HG02943 (cell line): Measurements from ENCODE around the gene VSTM2L.

Experiments used
- ATAC-seq: cut with Tn5 transposase; IDR thresholded peaks from one replicate; pipeline ENCODE4 v1.9.1; 2021; ENCODE audit warnings: mild to moderate bottlenecking, low read depth, moderate library complexity; ENCODE audit not compliant: unreplicated experiment

Gene VSTM2L

GRCh38 chr20:37898233-37899104, 4.5 kb upstream of the VSTM2L start:
- no peak for ATAC-seq

DNA sequence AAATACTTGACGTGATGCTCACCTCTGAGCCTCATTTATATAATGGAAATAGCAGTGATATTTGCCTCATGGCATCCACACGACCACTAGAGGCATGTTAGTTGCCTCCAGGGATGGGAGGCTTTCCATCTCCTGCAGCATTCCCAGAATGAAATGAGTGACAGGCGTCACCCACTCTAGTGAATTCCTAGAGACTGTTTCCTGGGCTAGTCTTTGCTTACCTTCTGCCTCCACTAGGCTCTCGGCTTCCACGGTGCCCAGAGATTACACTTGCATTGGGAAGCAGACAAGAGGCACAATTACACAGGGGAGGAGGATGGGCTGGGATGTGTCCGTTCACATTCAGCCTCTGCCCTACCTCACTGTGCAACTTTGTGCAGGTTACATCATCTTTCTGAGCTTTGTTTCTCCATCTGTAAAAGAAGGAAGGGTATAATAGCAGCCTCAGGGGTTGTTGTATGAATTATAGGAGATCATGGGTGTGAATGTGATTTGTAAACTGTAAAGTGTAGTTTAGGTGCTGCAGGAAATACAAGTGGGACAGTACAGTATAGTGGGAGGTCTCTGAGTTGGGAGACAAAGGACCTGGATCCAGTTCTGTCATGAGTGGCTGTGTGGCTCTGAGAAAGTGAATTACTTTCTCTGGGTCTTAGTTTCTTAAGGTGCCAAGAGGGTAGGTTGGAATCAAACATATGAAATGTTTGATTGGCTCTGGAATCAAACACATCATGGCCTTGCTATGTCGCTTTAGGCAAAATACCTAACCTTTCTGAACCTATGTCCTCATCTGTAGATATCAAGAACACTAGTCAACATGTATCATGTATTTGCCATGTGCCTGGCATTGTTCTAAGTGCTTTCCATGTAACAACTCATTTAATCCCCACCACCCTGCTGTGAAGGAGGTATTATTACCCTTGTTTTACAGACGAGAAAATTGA, 3.6 kb upstream of the VSTM2L start:
- ATAC-seq, result no peak

GRCh38 chr20:37901240-37901639, 1.7 kb upstream of the VSTM2L start:
- ATAC-seq, result no peak

- no peak for ATAC-seq
Measured at GRCh38 chr20:37901654-37902503, 1.0 kb upstream of the VSTM2L start.

DNA sequence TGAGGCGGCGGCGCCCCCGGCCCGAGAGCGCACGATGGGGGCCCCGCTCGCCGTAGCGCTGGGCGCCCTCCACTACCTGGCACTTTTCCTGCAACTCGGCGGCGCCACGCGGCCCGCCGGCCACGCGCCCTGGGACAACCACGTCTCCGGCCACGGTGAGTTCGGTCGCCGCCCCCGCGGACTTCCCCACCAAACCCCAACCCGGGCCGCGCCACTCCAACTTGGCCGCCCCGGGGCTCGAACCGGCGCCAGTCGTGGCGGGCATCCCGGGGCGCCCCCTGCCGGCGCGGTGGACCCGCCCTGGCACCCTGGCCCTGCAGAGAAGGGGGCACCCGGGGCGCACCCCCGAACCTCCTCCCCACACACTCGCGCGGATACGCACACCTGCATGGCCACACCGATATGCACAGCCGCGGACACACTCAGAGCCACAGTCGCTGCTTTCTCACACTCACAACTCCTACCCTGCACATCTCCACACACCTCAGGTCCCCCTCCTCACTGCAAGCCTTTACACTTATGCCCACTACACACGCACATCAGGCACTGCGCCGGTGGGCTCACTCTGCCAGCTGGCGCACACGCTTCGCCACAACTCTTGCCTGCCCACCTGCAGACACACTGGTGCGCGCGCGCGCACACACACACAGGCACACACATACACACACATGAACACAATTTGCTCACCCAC, 535 bp downstream of the VSTM2L start:
- no peak for ATAC-seq

DNA sequence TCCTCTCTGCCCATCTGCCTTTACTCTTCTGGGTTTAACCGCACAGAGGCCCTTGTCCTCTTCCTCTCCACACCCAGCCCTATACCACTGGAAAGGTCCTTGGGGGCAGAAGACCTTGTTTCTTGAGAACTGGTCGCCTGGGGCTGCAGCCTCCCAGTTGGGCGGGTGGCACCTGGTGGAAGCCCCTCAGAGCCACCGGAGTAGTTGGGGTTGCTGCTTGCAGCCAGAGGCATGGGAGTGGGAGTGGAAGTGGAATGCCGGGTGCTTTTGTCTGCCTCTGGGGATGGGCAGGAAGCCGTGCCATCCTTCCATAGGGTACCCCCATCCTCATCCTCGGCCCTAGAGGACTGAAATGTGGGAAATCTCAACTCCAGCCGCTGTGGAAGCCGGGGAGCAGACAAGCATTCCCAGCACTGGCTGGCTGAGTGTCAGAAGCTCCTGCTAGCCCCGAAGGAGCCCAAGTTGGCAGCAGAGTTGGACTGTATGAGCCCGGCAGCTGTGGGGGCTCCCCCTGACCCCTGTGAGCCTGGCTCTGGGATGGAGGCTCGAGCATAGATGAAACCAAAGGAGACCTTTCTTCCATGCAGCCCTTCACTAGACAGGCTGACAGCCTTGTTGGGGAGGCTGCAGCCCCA, 1.2 kb downstream of the VSTM2L start:
- ATAC-seq, result no peak

- ATAC-seq, result no peak
Measured at GRCh38 chr20:37904845-37905373, 2.0 kb downstream of the VSTM2L start.

GRCh38 chr20:37905671-37906613, 3.0 kb downstream of the VSTM2L start:
- no peak for ATAC-seq

DNA sequence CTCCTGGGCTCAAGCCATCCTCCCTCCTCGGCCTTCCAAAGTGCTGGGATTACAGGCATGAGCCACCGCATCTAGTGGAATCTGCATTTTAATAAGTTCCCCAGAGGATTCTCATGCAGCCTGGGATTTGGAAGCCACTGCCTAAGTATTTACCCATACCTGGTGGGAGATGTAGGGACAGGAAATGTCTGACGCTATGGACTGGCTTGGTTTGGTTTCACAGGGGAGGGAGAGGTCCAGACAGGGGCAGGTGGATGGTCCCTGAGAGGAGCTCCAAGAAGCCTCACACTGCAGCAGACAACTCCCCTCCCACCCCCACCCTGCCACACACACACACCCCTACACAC, 4.4 kb downstream of the VSTM2L start:
- ATAC-seq, result no peak

DNA sequence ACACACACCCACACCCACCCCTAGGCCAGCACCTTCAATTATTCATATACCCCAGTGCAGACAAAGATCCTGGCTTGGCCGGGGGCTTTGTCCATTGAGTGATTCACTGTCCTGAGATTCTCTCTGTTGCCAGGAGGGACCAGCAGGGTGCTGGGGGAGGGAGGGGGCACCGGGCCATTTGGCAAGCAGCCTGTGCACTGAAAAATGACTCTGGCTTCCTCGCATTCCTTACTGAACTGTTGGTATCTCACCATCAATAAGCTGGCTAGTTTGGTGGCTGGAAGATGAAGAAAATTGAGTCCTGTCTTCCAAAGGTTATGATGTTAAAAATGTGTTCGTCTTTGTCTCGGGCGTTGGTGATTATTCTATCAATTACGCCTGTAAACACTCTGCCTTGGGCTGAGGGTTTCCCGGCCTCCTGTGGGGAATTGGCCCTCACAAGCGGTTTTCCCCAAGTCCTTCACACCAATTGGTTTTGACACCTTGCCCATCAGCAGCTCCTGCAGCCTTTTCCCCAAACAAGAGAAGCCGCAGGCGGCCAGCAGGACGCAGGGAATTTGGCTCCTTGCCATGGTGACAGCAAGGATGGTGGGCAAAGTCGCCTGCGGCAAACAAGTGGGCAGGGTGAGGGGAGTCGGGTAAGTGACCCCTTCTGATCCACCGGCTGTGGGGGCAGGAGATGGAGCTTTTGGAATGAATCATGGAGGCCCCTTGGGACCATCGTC, 4.9 kb downstream of the VSTM2L start:
- ATAC-seq, result no peak

- ATAC-seq, result no peak
Measured at GRCh38 chr20:37911261-37911660, 8.3 kb downstream of the VSTM2L start.

GRCh38 chr20:37911838-37912281, 8.9 kb downstream of the VSTM2L start:
- ATAC-seq, result no peak

DNA sequence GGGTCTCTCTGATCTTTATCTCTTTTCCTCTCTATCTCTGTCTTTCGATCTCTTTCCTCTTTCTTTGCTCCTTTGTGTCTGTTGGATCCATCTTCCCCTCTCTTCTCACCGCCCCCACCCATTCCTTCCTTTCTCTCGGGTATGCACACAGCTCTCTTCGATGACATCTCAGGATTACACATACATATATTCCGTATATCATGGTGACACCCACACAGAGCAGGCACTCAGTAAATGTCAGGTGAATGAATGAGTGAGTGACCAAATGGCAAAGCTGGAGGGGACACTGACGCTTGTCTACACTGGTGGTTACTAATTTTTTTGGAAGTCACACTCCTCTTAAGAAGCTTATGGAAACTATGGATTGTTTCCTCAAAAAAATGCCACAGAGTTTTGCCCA, 9.9 kb downstream of the VSTM2L start:
- no peak for ATAC-seq

- no peak for ATAC-seq
Measured at GRCh38 chr20:37913567-37914366, 10.8 kb downstream of the VSTM2L start.

DNA sequence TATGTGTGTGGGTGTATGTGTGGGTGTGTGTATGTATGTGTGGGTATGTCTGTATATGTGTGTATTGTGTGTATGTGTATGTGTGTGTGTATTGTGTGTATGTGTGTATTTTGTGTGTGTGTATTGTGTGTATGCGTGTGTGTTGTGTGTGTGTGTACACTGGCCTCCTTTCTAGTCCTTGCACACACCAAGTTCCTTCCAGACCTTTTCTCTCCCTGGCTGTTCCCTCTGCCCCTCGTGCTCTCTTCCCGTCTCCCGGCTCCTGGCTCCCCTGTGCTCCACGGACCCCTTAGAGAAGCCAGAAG, 11.4 kb downstream of the VSTM2L start:
- no peak for ATAC-seq

DNA sequence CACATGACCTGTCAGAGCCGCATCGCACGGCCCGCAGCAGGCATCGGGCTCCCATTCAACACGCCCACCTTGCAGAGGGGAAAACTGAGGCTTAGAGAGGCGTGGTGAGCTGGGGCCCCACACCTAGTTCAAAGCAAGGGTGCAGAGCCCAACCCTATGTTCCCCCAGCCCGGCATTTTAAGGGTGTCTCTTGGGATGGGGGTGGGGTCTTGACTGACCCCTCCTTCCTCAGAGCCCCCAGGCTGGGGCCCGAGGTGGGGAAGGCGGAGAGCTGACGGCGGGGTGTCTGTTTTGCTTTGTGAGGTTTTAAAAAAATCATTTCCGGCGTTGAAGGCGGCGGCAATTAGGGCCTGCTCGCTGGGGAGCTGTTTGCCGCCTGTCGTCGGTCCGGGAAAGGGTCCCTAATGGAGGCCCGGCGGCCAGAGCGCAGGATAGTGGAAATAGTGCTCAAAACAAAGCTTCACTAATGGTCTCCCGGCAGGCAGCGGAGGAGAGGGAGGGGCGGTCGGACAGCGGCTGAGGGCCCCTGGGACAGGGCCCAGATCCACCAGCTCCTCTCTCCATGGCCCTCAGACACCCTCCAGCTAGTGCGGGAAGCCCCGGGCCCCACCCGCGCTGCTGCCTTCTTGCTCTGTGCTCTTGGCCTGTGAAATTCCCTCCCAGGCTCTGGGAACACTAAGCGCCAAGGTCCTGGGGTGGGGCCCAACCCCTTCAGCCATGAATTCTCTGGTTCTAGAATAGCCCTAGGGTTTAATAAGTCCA, 11.9 kb downstream of the VSTM2L start:
- ATAC-seq, result no peak
